ENCODE measurements around the gene FRMD4B. TPM values are rescaled to one million over a fixed set of nuclear protein-coding genes. Genes with fewer than 3 reads are reported as not detected.
"Not testable (repeated sequence)": the region's sequence is repeated elsewhere in the genome, so short reads cannot be mapped to it uniquely, and the experiment has no call there.

Gene FRMD4B
- total RNA-seq, 2 donors from 2014 or later: 57.5 to 86.1 TPM

DNA sequence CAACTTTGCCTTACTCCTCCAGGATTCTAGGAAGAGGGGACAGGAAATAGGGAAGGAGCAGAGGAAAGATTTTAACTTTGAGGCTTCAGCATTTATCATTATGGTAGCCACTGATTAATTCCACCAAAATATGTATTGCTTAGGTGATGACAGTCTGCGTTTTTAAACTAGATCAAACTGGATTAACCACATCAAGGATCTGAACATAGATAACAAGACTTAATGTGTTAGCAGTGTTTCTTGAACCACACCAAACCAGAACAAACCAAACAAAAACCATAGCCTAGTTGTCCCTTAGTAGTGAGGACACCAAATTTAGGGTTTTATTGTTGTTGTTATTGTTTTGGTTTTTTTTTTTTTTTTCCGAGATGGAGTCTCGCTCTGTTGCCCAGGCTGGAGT is 150.0 kb downstream of the FRMD4B start:
- Histone ChIP-seq H3K27me3 (replicated peaks; ENCODE audit: insufficient read depth) (no peaks in the 10 kb centered on the region), H3K9me3 (no peaks in the 10 kb centered on the region), H3K4me1 (ENCODE audit: control insufficient read depth in 1 of 2, low read depth in 2 of 2) (peaks cover 2 to 9% of the 10 kb centered on the region in 2 donors), H3K27ac (no peak overlapping the region), H3K36me3 (no peaks in the 10 kb centered on the region), H3K4me3 (no peak overlapping the region)
- no peak for ATAC-seq (ENCODE audit: insufficient number of reproducible peaks, low FRiP score, low read depth)
- no peak for DNase-seq (ENCODE audit: low spot score)
- TF ChIP-seq, protein P1, sequence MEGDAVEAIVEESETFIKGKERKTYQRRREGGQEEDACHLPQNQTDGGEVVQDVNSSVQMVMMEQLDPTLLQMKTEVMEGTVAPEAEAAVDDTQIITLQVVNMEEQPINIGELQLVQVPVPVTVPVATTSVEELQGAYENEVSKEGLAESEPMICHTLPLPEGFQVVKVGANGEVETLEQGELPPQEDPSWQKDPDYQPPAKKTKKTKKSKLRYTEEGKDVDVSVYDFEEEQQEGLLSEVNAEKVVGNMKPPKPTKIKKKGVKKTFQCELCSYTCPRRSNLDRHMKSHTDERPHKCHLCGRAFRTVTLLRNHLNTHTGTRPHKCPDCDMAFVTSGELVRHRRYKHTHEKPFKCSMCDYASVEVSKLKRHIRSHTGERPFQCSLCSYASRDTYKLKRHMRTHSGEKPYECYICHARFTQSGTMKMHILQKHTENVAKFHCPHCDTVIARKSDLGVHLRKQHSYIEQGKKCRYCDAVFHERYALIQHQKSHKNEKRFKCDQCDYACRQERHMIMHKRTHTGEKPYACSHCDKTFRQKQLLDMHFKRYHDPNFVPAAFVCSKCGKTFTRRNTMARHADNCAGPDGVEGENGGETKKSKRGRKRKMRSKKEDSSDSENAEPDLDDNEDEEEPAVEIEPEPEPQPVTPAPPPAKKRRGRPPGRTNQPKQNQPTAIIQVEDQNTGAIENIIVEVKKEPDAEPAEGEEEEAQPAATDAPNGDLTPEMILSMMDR (IDR thresholded peaks at IDR 0.05): no peak

DNA sequence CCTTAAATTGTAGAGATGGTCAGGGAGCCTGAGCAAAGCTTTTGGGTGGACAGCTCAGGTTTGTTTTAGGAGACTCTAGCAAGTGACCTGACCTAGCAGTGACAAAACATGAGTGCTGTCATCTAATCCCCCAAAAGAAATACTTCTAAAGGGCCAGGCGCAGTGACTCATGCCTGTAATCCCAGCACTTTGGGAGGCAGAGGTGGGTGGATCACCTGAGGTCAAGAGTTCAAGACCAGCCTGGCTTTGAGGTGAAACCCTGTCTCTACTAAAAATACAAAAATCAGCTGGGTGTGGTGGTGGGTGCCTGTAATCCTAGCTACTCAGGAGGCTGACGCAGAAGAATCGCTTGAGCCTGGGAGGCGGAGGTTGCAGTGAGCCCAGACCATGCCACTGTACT is 150.7 kb downstream of the FRMD4B start:
- not testable (repeated sequence) for DNase-seq (ENCODE audit: low spot score); H3K4me1 ChIP-seq (ENCODE audit: control insufficient read depth in 1 of 2, low read depth in 2 of 2); H3K9me3 ChIP-seq; H3K27me3 ChIP-seq (replicated peaks; ENCODE audit: insufficient read depth); H3K27ac ChIP-seq; H3K4me3 ChIP-seq; H3K36me3 ChIP-seq; ATAC-seq (ENCODE audit: insufficient number of reproducible peaks, low FRiP score, low read depth)

DNA sequence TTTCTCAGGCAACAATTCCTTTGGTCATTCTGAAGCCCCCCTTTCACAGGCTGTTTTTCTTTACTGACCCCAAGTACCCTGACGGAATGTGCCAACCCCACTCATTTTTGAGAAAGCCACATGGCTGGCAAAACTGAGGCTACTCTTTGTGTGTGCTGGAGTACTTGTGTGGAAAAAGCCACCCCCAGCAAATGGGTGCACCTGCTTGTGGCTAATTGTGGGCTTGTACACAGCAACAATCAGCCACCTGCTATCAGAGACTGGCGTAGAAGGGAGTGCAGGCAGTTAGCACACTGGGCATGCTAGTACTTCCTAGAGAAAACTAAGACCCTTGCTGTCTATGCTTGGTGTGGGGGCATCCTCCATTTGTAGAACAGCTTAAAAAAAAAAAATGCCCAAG is 153.4 kb downstream of the FRMD4B start:
- TF ChIP-seq, protein P1 (IDR thresholded peaks at IDR 0.05): no peak
- H3K36me3 ChIP-seq: no peaks in the 10 kb centered on the region
- ATAC-seq (ENCODE audit: insufficient number of reproducible peaks, low FRiP score, low read depth) (no peak), DNase-seq (ENCODE audit: low spot score) (no peak)
- H3K4me1 ChIP-seq (ENCODE audit: control insufficient read depth in 1 of 2, low read depth in 2 of 2): peaks cover 2 to 7% of the 10 kb centered on the region in 2 donors
- no peaks in the 10 kb centered on the region for H3K27me3 ChIP-seq (replicated peaks; ENCODE audit: insufficient read depth)
- H3K4me3 ChIP-seq: no peak overlapping the region
- H3K9me3 ChIP-seq: no peaks in the 10 kb centered on the region
- H3K27ac ChIP-seq: no peak overlapping the region

DNA sequence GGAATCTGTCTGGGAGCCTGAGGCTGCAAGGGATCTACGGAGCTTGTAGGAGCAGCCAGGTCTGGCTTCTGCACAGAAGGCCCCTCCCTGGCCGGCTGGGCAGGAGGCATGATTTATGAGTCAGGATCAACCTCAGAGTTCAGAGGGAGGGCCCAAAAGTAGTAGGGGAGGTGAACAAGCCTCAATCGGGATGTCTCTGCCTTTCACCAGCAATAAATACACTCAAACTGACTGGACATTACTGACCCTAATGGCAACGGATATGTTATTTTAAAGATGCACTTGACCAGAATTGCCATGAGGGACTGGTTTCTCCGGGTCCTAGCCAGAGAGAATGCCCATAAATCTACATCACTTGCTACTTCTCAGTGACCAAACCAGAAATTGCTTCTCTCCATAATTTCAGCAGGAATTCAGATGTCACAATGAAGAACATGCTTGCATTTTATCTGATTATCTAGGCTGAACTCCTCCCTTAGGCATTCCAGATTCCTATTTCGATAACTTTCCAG is 153.9 kb downstream of the FRMD4B start:
- no peak overlapping the region for H3K27ac ChIP-seq
- ATAC-seq (ENCODE audit: insufficient number of reproducible peaks, low FRiP score, low read depth) (no peak), DNase-seq (ENCODE audit: low spot score) (no peak)
- H3K4me3 ChIP-seq: no peak overlapping the region
- H3K36me3 ChIP-seq: no peaks in the 10 kb centered on the region
- H3K9me3 ChIP-seq: no peaks in the 10 kb centered on the region
- peaks cover 0 to 2% of the 10 kb centered on the region in 2 donors for H3K4me1 ChIP-seq (ENCODE audit: control insufficient read depth in 1 of 2, low read depth in 2 of 2)
- H3K27me3 ChIP-seq (replicated peaks; ENCODE audit: insufficient read depth): no peaks in the 10 kb centered on the region
- TF ChIP-seq, protein P1 (IDR thresholded peaks at IDR 0.05): no peak

DNA sequence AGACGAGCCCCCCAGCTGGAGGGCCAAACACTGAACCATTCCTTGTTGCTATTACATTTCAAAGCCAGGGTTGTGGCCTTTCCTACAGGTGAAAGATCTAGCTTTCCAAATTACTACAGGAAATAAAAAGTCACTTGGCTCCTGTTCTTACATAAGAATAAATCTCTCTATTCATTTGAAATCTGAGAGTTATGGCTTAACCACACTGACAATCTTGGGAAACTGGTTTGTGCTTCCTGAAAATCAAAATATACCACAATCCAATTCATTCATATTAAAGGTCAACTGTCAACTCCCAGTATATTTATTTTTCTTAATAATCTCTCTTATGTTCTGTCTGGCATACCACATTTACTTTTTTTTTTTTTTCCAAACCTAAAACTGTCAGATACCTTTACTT is 159.8 kb downstream of the FRMD4B start:
- TF ChIP-seq, protein P1 (IDR thresholded peaks at IDR 0.05): no peak
- H3K36me3 ChIP-seq: no peaks in the 10 kb centered on the region
- no peaks in the 10 kb centered on the region for H3K9me3 ChIP-seq
- DNase-seq (ENCODE audit: low spot score): no peak
- no peak for ATAC-seq (ENCODE audit: insufficient number of reproducible peaks, low FRiP score, low read depth)
- H3K27ac ChIP-seq: no peak overlapping the region
- no peaks in the 10 kb centered on the region for H3K4me1 ChIP-seq (ENCODE audit: control insufficient read depth in 1 of 2, low read depth in 2 of 2)
- no peaks in the 10 kb centered on the region for H3K27me3 ChIP-seq (replicated peaks; ENCODE audit: insufficient read depth)
- H3K4me3 ChIP-seq: no peak overlapping the region

DNA sequence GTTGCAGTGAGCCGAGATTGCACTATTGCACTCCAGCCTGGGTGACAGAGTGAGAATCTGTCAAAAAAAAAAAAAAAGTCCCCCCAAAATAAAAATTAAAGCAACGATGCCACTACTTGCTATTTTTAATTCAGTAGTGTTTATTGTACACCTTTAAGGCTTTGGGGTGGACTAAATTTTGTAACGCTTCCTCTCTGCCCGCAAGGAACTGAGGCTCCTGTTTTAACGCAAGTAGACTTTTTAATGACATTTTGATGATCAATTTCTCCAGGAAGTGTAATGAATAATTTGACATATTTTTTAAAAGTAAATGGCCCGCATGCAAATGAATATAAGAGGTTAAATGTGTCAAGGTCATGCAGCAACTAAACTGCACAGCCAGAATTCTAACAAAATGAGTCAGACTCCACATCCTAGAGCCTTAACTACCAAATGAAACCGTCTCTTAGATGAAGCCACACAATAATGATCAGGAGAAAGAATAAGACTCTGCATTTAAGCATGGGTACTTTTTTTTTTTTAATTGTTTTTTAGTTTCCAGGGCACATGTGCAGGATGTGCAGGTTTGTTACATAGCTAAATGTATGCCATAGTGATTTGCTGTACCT is 166.7 kb downstream of the FRMD4B start:
- no peak for ATAC-seq (ENCODE audit: insufficient number of reproducible peaks, low FRiP score, low read depth)
- Histone ChIP-seq H3K9me3 (no peaks in the 10 kb centered on the region), H3K4me3 (no peak overlapping the region), H3K36me3 (no peaks in the 10 kb centered on the region), H3K4me1 (ENCODE audit: control insufficient read depth in 1 of 2, low read depth in 2 of 2) (no peaks in the 10 kb centered on the region), H3K27me3 (replicated peaks; ENCODE audit: insufficient read depth) (no peaks in the 10 kb centered on the region), H3K27ac (no peak overlapping the region)
- TF ChIP-seq, protein P1 (IDR thresholded peaks at IDR 0.05): no peak
- no peak for DNase-seq (ENCODE audit: low spot score)
